LHCN-M2 (cell line): ENCODE results near the gene PPARA. TPM values are rescaled to one million over a fixed set of nuclear protein-coding genes. Genes with fewer than 3 reads are reported as not detected.
A peak's percentile ranks its signal among the peaks of the same experiment; 100 is the strongest.
"Not testable (repeated sequence)": the region's sequence is repeated elsewhere in the genome, so short reads cannot be mapped to it uniquely, and the experiment has no call there.

Experiments
- DNase-seq: peaks from one replicate; pipeline ENCODE4 v3.0.0-alpha.2; 2012; ENCODE audit warnings: low read depth
- total RNA-seq: library from RNA; depleted of rRNA; stranded (reverse); fragments of >200 nt; gene quantifications from 2 replicates; pipeline ENCODE4 v1.2.3, GENCODE V29; 2014

Gene PPARA
- total RNA-seq, 1 experiment from 2014 or later, result 6.3 TPM

DNA sequence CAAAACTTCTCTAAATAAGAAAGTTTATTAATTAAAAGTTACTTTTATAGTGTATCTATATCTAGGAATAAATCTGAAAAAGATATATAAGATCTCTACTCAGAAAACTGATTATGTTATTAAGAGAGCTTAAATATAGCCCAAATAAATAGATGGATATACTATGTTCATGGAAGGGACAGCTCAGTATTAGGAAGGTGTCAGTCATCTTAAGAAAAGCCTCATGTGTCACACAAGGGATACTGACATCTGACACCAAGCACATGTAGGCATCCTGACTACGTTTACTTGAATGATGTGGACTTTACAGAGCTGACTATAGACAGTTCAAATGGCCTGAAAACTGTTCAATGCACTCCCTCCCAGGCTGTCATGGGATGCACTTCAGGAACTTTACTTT, 19.3 kb downstream of the PPARA start:
- no peak for DNase-seq

DNA sequence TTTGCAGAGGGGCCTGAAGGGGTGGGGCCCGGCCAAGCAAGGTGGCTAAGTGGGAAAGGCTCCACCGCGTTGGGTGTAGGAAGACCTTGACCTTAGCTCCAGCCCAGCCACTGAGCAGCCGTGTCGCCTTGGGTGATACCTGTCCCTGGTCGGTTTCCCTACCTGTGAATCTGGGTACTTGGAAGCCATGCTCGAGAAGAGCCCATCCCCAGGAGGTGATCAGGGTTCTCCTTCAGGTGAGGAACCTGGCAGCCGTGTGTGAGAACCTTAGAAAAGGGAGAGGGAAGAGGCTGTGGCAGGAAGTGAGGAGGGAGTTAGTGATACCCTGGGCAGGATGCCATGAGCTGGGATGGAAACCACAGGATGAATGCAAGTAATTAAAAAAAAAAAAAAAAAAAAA, 21.6 kb downstream of the PPARA start:
- peak; percentile 63 for DNase-seq

DNA sequence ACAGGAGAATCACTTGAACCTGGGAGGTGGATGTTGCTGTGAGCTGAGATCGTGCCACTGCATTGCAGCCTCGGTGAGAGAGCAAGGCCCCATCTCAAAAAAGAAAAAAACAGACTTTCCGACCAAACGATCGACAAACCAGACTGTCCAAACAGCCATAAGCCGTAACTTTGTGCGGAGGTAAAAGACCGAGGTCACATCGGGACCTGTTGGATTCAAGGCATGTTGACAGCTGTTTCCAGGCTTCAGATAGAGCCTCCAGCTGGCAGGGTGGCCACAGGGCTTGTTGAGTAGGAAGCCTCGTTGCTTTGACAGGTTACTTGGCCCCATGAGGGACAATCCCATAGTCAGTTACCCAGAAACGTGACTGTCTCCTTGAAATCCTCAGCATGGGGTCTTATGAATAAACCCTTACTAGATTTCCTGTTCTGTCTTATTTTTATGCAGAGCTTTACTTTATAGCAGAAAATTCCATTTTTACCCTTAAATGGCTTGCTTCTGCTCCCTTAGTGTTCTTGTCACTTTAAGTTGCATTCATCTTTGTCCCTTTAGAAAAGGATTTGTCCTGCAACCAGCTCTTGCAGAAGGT, 22.3 kb downstream of the PPARA start:
- DNase-seq, result no peak

DNA sequence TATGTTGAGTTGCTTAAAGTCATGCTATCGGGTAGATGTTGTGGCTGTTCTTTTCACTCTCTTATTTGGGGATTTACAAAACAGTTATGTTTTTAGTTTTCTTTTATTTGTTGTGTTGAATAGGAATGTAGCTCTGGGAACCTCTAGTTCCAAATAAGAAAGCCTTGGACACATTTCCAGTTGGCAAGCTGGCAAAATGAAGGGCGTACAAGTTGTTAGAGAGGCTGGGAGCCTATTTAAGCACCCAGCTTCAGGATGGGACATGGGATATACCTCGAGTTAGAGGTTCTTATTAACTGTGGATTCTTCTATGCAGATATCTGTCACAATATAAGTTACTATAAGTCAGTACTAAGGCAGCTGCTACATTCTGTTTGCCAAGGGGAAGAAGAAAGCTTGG, 22.8 kb downstream of the PPARA start:
- no peak for DNase-seq

DNA sequence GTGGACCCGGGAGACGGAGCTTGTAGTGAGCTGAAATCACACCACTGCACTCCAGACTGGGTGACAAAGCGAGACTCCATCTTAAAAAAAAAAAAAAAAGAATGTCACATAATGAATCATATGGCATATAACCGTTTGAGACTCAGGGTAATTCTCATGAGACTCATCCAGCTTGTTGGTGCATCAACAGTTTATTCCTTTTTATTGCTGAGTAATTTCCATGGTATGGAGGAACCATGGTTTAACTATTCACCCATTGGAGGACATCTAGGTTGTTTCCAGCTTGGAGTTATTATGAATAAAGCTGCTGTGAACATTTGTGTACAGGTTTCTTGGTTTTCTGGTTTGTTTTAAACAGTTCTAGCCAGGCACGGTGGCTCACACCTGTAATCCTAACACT, 25.3 kb downstream of the PPARA start:
- peak; percentile 70 for DNase-seq

DNA sequence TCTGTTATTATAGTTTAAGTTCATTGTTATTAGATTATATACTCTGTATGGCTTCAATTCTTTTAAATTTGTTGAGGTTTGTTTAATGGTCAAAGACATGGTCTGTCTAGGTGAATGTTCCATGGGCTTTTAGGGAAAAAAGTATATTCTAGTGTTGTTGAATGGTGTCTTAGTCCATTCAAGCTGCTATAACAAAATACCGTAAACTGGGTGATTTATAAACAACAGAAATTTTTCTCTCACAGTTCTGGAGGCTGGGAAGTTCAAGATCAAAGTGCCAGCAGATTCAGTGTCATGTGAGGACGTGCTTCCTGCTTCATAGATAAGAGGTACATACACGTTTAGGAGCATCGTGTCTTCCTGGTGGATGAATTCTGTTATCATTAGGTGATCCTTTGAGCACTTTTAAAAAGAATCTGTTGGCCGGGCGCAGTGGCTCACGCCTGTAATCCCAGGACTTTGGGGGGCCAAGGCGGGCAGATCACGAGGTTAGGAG, 26.2 kb downstream of the PPARA start:
- DNase-seq, result no peak

DNA sequence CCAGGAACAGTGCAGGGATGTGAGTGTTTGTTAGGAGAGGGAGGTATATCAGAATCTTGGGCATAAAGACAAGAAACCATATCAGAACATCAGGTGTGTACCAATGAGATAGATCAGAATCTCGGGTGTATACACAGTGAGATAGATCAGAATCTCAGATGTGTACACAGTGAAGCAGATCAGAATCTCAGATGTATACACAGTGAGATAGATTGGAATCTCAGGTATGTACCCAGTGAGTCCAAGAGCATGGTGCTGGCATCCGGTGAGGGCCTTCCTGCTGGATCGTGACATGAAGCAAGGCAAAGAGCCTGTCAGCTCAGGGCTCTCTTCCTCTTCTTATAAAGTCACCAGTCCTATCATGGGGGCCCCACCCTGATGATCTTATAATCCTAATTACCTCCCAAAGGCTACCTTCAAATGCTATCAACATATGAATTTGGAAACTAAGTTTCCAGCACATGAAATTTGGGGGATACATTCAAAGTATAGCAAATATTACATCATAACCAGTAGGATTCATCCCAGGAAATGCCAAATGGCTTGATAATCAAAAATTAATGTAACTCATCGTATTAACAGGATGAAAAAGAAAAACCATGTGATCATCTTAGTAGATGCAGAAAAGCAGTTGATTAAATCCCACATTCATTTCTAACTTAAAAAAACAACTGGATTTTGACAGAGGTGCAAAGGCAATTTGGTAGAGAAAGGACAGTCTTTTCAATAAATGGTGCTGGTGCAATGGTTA, 28.6 kb downstream of the PPARA start:
- no peak for DNase-seq

DNA sequence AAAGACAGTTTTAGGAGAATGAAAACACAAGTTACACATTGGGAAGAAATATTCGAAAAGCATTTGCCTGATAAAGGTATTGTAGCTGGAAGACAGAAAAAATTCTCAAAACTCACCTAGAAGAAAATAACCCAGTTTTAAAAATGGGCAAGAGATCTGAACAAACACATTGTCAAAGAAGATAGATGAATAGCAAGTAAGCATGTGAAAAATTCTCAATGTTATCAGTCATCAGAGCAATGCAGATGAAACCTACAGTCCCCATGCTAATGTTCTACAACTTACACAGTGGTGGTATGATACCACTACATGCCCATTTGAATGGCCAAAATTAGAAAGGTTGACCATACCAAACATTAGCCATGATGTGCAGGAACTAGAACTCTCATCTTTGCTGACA, 29.4 kb downstream of the PPARA start:
- DNase-seq, result no peak

DNA sequence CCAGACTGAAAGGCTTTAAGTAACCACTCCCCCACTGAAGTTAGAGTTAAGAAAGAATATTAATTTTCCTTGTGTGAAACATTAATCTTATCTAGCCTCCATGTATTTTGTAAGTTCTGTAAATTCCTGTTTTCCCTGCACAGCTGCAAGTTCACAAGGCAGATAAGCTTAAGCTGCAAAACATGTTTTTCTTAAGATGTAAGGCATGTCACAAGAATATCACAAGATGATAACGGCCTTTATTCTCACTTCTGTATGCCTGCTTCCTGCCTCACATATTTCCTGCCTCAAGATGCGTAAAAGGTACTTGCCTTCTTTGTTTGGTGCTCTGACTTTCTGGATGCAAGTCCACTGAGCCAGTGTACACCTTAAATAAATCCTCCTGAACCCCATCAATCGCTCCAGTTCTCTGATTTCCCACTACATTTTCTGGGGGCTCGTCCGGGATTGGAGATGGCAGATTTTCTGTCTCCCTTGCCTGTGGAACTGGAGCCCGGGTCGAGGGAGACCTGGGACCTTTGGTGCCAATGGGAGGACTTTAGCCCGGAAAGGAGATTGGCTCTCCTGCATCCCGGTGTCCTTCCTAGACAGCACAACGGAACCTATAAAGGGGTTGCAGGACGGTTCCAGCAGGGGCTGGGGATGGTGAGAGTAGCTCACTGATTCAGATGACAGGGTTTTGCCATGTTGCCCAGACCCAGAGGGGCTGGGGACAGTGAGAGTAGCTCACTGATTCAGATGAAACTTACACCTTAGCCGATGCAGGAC, 30.2 kb downstream of the PPARA start:
- DNase-seq, result peak; percentile 13

DNA sequence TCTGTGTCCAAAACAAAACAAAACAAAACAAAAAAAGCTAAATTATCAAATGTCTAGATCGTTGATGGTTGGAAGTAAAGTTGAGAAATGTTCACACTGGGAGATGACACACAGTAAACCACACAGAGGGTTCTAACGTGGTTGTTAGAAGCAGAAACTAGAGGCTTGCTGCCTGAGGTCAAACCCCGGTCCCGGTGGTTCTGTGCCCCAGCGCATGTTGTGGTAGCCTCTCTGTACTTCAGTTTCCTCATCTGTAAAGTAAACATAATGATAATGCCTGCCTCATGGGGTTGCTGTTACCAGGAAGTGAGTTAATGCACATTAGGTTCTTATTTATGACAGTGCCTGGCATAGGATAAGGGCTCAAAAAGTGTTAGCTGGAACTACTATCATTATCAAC, 33.4 kb downstream of the PPARA start:
- DNase-seq, result no peak

DNA sequence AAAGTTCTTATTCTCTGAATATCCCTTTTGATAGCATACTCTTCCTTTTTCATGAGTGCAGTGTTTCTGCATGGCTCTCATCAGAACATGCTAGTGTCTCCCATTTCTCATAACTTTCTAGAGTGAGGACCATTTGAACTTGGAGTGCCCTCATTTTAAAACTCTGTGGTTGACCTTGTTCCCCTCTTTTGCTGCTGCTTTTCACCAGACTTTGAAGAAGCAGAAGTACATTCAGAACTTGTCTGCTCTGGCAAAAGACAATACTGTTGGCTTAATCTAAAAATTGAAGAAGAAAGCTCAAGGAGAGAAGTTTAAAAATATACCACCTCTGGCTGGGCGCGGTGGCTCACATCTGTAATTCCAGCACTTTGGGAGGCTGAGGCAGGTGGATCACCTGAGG, 35.0 kb downstream of the PPARA start:
- no peak for DNase-seq

DNA sequence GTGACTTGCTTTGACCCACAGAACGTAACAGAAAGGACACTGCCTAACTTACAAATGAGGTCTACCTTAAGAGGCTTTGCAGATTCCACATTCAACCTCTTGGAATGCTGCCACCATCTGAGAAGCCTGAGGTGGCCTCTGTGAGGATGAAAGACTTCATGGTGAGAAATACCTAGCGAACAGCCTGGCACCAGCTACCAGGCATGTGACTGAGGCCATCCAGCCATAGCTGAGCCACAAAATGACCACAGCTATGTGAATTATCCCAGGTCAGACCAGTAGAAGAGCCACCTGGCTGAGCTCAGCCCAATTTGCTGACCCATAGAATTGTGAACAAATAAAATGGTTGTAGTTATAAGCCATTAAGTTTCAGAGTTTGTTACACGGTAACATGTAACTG, 37.5 kb downstream of the PPARA start:
- no peak for DNase-seq

DNA sequence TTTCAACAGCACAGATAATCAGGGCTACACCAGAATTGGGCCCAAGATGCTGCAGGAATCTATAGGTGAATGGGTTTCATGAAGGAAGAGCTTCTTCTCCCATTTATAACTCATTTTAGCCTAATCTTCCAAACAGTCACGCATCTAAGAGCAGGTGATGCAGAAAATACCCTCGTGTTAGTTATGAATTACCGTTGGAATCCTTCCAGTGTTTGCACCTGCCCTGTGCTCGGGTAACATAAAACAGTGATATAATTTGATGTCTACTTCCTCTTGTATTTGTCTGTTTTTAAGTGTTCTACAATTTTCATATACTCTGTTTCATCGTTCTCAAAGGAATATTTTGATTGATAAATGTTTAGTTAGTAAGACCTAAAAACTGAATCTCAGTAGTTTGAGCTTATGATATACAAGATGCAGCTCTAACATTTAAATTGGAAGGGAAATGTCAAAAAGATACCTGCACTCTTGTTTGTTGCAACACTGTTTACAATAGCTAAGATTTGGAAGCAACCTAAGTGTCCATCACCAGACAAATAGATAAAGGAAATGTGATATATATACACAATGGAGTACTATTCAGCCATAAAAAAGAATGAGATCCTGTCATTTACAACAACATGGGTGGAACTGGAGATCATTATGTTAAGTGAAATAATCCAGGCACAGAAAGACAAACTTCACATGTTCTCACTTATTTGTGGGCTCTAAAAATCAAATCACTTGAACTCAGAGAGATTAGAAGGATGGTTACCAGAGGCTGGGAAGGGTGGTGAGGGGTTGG, 42.1 kb downstream of the PPARA start:
- no peak for DNase-seq

DNA sequence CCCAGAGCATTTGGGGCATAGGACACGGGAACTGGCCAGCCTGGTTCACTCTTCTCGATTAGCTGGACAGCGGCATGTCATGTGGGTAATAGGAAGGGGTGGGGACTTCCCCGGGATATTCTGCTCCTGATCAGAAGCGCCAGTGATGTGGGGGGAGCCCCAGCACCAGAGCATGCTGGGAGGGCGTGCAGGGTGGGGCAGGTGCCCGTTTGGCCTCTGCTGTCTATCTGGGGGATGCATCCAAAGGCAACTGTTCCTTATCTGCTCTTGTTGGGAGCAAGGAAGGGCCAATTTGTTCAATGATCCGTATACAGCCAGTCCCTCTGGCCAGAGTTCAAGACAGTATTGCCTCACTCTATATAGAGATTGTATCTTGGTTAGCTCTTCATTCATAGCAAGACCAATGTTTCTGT, 43.6 kb downstream of the PPARA start:
- no peak for DNase-seq

DNA sequence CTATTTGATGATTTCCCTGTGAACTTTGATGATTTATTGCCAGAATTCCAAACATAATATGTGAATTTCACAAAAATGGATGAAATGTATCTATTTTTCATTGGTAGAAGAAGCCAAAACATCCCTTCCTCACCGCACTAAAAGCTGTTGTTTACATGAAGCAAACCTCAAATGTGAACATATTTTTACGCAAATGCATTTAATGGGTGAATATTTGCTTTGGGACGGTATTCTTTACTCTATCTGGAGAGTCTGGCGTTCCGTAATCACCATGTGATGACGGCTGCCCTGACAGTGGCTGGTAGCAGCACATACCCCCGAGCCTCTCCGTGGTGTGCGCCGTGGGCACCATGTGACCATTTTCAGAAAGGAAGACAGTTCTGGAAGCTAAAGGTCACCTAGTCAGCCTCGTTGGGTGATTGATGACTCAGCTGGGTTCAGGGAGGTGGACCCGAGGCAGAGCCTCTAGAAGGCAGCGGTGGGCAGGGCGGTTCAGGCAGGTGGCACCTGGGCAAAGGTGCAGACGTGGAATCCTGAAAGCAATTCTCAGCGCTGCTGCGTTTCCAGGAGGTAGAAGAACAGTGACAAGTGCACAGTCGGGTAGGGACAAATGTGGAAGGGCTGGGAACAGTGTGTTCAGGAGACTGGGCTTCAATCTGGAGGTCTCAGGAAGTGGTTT, 45.3 kb downstream of the PPARA start:
- DNase-seq, result no peak

DNA sequence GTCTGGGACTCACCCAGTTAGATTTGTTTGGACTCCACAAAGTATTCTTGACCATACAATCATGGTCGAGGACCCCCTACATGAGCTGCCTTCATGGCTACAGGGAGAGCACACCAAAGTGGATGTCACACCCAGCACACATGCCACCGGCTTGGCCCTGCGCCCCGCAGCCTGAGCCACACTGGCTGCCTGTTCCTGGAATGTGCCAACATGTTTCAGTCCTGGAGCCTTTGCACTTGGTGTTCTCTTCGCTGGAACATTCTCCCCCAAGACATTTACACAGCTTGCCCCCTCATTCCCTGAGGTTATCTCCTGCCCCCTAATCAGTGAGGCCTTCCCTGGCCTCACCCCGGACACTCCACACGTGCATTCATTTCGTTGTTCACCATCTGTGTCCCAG, 46.0 kb downstream of the PPARA start:
- no peak for DNase-seq

DNA sequence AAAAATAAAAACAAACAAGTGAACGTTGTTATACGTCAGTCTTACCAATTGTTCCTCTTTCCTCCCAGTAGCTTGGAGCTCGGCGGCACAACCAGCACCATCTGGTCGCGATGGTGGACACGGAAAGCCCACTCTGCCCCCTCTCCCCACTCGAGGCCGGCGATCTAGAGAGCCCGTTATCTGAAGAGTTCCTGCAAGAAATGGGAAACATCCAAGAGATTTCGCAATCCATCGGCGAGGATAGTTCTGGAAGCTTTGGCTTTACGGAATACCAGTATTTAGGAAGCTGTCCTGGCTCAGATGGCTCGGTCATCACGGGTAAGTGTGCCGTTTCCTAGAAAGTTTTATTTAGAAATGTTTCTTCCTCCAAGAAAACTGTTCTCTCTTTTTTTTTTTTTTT, 47.9 kb downstream of the PPARA start:
- no peak for DNase-seq

DNA sequence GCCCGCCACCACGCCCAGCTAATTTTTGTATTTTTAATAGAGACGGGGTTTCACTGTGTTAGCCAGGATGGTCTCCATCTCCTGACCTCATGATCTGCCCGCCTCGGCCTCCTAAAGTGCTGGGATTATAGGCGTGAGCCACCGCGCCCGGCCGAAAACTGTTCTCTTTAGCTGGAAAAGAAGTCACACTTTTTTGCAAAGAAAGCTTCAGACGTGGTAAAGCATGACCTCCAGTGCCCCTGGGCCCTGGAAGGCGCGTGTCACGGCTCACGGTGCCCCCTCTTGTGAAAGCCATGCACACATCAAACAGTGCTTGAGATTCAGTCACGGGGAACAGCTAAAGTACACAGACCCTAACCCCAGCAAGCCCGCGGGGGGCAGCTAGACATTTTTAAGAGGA, 48.5 kb downstream of the PPARA start:
- DNase-seq, result not testable (repeated sequence)

DNA sequence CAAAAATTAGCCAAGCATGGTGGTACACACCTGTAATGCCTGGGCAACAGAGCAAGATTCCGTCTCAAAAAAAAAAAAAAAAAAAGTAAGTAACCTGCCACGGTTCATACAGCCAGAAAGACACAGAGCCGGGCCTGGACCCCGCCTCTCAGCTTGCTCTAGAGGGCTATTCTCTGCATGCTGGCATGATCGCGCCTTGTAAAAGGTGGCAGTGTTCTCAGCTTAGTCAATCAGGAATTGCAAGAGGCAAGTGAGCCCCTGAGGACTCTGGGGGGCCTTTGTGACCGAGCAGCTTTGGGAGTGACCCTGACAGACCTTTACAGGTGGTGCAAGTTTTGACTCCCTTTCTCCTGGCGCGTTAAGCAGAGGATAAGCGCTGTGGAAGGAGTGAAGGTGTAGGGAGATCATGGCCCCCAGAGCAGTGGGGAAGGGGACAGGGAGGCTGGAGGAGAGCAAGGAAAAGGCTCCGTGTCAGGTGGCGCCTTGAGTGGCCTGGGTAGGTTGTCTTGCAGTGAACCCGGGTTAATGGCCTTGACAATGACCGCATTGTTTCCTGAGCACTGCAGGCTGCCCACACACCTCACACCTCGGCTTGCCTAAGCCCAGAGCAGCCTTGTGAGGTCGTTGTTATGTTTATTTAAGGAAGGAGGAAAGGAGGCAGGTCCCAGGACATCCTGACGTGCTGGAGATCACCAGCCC, 50.9 kb downstream of the PPARA start:
- DNase-seq, result no peak

DNA sequence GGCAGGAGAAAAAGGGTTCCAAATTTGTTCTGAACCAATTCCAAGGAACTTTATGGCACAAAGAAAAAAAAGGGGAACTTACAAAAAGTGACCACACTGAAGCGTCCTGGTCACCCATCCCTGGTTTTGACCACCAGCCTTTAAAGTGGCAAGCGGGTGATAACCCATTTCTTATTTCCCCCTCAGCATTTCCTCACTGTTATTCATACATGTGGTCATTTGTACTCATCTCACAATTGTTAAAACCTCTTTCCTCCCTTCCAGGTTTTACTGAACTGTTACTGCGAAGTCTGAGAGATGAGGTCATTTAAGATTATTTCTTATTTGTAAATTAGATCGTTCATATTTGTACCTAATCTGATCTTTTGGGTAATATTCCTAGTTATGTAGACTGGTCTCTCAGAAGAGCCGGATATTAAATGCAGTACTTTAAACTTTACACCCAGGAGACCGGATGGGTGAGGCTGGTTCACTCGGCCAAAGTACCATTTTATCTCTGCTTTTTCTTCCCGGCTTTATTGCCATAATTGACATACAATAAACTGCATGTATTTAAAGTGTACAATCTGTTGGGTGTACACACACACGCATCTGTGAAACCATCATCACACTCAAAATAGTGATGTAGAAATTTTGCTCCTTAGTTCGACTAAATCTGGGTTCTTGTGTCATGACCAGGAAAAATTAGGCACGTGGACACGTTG, 52.7 kb downstream of the PPARA start:
- no peak for DNase-seq
